ENCODE measurements around the gene ARHGAP26.
"Not testable (repeated sequence)": the region's sequence is repeated elsewhere in the genome, so short reads cannot be mapped to it uniquely, and the experiment has no call there.

ARHGAP26 gene

DNA sequence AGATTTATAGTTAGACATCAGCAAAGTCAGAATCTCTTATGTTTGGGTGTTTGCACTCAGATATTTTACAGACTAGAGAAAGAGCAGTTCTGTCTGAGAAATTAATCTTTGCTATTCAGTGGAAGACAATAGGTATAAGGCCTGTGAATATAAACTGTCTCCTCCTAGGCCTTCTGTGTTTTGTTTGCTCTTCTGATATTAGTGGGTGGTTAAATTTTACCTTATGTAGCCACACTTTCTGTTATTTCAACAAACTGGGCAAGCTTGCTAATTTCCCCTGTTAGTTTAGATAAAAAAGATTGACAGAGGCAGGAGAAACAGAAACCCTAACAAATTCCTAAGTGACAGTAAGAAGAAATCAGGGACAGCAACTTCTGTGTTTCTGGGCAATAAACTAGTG, 141.6 kb downstream of the ARHGAP26 start:
- no peak for DNase-seq

DNA sequence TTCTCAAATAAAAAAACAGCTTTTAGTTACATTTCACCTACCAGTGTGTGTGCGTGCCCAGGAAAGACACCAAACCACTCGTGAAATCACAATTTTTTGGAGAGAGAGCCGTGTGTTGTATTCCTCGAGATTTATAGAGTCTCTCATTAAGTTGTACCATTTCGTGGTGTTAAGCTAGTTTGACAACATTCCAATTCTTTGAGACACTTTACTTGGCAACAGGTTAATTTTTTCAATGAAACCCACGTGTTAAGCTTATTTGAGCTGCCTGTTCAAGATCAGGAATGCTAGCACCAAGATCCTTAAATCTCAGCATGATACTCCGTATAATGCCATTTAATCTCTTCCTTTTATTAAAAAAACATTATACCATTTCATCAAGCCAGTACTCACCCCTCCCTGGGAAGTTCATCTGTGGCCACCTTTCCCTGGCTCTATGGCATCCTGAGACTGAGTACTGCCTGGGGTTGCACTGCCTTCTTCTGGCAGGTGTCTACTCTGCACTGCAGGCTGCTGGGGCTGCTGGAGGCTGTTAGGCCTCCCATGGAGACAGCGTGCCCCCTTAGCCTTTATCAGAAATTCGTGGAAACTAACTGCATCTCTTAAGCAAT, 143.7 kb downstream of the ARHGAP26 start:
- DNase-seq = no peak

DNA sequence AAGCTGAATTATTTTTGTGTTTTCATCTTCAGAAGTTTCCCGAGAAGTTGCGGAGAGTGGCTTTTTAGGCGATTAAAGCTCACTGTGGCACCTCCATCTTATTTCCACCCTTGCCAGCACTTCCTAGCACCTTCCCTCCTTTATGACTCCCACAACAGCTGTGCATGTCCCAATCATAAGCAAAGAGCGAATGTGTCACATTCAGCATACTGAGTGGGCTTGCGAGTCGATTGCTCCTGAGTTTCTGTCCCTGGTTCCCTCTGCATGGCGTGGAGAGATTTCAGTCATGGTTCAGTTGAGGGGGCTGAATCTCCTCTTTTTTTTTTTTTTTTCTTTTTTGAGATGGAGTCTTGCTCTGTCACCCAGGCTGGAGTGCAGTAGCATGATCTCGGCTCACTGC, 144.9 kb downstream of the ARHGAP26 start:
- DNase-seq = no peak

DNA sequence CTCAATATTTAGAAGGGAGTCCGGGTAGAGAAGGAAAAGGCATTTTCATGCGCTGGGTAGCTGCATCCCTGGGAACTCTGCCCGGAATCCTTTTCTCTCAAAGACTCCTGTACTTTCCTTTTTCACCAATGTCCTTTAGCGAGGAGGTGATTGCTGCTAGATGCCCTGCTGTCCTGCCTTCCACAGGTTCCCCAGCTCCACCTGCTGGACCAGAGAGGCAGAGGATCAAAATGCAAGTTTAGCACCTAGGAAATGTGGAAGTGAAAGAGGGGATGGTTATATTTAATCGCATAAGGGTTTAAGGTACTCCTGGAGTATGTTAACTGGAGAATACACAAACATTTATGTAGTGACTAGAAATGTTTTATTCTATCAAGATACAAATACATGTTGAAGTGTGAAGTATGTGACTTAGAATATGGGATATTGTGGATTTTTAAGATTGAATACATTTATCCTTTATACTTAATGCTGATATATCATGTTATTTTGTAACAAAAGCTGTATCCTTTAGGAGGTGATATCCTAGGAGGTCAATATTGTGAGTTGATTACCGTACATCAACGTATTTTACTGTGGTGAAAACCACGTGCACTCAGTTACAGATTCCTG, 145.7 kb downstream of the ARHGAP26 start:
- DNase-seq = no peak

DNA sequence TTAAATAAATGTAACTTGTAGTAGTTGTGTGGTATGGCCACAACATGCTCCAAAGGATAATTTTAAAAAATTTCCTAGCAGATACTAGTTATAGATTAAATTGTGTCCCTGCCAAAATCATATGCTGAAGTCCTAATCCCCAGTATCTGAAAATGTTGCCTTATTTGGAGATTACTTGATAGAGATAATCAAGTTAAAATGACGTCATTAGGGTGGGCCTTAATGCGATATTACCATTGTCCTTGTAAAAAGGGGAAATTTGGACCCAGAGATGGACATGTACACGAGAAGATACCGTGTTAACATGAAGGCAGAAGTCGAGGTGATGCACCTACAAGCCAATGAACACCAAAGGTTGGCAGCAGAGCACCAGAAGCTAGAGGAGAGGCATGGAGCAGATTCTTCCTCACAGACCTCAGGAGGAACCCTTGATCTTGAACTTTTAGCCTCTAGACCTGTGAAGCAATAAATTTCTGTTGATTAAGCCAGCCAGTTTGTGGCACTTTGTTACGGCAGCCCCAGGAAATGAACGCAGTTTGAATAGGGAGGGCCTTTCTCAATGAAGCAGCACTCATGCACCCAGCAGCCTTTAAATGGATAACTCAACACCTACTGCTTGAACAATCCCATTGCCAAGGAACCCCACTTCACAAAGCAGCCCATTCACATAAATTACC, 148.9 kb downstream of the ARHGAP26 start:
- DNase-seq = no peak

DNA sequence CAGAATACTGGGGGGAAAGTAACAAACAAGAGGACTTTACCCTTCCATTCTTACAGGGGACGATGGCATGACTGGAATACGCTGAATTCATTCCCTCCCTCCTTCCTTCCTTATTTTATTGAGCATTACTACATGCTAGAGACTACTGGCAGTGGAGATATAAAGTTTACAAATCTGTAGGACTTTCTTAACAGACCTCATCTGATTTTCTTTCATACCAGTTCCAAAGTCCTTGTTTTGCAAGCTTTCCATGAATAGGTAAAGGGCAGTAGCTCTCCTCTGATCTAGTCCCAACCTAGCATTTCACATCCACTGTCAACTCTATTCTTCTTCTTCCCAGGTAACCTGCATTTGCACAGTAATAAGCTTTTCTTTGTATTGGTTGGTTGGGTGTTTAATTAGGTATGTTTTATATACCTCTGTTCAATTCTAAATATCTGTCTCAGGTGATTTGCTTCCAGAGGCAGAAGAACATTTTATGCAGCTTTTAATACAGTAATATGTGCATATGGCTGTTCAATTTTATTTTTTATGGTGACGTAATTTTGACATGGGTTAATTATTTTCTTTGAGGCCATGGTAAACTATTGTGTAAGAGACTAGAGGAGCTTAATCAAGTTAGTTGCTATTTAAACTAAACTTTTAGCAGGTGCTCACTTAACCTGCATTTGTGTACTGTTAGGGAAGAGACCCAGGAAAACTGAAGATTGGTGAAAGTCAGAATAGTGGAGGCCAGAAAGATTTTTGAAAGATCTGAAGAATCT, 150.9 kb downstream of the ARHGAP26 start:
- DNase-seq = no peak

DNA sequence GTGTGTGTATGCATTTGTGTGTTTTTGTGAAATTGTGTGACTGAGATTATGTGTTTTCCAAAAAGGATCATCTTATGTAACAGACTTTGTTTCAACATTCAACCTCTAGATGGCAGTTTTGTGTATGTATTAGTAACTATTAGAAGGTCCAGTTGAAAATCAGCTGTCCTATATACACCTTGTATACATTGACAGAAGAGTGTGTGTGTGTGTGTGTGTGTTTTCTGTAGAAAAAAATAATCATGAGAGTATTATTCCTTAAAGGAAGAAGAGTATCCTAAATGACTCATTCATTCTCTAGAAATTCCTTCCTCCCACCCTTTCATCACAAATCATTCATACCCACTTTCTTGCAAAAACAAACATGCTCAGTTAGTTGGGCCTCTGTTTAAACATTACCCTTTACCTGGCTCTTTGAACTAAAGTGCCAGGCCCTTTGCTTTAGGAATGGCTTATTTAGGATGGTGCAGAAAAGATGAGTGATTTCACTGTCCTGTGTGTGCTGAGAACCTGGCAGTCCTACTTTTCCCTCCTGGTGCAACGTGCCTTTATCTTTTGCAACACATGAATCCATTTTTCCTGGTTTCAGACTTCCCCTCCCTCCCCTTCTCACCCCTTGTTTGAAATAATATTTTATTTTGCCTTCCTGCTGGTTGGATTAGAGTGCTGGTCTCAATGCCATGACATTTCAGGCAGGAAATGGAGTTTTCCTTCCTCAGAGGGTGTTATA, 152.2 kb downstream of the ARHGAP26 start:
- peak; percentile 50 for DNase-seq

DNA sequence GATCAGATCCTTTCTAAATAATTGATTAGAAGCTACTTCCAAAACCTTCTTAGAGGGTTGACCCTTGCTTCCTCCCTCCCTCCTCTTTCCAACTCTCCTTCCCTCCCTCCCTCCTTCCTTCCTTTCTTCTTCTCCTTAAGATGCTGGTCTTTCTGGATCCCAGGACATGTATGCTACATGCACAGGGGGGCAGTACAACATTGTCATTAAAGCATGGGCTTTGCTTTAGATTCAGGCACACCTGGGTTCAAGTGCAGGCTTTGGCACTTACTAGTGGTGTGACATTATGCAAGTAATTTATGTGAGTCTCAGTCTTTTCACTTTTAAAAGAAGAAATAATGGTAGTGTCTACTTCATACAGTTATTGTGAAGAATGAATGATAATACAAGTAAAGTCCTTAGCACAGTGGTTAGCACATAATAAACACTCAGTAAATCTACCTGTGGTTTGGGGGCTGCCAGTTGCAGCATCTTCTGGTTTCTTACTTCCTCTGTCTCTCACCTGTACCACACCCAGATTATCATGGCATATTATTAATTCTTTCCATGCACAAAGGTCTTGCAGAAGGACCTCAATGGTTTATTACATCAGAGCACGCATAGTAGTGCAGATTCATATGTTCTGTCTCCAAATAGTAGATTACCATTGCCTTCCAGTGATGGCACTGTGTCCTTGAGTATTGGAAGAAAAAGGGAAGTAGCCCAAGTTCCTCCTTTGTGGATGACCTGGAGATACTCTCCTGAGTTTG, 154.1 kb downstream of the ARHGAP26 start:
- DNase-seq = peak; percentile 64

DNA sequence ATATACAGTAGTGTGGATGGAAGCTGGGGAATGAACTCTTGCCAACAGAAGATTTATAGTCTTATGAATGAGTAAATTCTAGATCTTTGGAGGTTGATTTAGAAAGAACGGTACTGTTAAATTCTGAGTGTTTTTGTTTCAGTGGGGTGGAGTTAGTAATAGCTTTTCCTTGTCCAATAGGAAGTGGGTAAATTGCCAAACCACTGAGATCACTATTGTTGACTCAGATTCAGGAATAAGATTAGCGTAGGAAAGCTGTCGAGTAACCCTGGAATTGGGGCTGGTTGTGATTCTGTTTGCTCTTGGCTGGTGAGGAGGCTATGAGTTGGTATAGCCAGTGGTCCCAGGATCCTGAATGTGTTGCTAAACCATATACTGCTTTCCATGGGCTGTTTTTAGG, 155.6 kb downstream of the ARHGAP26 start:
- no peak for DNase-seq

DNA sequence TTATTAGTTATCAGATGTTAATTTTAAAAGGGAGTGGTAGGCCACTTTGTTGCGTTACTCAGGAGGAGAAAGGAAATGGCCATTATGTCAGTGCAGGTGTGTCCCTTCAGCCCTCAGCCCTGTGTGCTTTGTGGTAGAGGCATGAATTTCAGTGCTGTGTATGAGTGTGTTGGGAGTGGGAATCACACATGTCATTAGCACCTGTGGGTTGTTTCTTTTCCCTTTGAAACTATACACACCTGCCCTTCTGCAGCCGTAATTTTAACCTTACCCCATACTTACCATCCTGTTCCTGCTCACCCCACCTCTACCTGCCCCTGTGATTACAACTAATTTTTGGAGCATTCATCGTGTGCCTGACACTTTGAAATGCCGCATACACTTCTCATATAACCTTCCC, 156.4 kb downstream of the ARHGAP26 start:
- no peak for DNase-seq

DNA sequence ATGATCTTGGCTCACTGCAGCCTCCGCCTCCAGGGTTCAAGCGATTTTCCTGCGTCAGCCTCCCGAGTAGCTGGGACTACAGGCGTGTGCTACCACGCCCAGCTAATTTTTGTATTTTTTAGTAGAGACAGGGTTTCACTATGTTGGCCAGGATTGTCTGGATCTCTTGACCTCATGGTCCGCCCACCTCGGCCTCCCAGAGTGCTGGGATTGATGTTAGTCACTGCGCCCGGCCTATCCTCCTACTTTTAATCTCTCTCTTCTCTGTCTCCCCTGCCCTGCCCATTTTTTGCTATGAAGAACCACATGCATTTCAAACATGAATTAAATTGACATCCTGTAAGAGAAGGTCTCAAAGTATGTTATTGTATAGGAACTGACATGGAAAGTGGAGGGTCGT, 158.8 kb downstream of the ARHGAP26 start:
- not testable (repeated sequence) for DNase-seq

DNA sequence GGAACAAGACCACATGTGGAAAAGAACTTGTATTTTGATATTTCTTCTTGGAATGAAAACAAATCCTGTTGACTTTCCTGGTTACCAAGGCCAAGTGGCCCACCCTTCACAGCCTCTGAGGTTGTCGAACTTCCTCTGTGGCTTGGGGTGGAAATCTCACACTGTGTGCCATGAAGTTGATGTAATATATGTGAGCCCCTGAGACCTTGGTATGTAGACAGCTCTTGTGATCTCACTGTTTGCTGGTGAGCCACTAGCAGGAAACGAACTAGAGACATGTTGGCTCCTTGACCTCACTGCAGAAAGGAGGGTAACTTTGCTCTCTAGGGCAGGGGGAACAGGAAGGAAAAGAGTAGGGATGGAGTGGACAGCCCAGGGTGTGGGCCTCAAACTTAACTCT, 159.4 kb downstream of the ARHGAP26 start:
- DNase-seq = peak; percentile 55

DNA sequence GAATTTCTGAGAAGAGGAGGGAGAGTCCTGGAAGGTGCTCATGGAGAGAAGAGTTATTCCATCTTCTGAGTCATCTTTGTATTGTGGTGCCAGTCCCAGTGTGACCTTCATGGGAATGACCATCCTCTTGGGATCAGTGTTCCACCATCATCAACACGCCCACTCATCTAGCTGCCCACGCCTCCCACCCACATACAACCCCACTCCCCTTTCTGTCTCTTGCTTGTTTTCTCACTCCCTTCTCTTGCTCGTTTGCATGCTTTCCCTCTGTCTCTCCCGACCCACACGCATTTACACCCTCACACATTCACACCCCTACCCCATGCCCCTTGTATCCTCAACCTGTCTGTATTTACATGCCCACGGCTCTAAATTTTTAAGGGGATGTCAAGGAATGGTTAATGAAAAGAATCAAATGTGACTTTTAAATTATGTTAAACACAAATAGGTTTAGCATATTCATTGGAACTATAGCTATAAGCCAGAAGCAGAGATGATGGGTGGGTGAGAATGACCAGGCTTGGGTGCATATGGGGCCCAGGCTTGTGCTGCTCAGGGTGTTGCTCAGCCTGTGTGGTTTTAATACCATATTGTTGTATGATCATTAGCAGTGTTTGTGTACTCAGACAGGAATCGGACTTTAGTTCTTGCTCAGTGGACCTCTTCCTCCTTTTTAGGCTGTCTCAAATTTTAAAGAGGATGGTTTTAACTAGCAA, 160.4 kb downstream of the ARHGAP26 start:
- DNase-seq = no peak

DNA sequence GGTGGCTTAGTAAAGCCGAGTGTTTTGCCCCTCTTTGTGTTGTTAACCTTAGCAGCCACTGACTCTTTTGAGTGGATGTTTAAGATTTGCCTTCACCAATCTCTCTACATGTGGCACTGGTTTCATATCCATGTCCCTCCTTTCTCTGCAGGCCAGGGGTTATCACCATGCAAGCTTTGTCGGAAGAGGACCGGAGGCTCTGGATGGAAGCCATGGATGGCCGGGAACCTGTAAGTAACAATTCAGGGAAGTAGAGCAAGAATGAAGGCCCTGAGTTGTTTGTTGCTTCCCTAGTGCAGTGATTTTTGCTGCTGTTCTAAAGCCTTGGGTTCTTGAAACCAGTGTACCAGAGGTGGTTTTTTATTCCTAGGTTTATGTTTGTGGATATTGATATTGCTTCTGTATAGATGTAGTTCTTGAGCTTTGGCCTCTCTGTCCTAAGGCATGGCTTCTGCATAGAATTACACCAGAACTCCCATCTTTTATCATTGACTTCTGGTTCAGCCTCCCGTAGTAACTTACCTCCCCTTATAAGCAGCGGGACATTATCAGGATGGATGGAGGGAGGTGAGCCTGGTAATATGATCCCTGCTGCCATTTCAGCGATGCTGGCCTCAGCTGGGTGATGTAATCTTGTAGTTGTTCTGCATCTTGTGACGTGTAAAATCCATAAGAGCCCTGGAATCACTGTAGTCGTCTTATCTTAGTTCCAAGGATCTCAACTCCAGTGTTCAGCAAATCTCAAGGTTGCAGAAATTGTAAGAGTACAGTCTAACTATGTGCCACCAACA, 161.9 kb downstream of the ARHGAP26 start:
- DNase-seq = no peak

DNA sequence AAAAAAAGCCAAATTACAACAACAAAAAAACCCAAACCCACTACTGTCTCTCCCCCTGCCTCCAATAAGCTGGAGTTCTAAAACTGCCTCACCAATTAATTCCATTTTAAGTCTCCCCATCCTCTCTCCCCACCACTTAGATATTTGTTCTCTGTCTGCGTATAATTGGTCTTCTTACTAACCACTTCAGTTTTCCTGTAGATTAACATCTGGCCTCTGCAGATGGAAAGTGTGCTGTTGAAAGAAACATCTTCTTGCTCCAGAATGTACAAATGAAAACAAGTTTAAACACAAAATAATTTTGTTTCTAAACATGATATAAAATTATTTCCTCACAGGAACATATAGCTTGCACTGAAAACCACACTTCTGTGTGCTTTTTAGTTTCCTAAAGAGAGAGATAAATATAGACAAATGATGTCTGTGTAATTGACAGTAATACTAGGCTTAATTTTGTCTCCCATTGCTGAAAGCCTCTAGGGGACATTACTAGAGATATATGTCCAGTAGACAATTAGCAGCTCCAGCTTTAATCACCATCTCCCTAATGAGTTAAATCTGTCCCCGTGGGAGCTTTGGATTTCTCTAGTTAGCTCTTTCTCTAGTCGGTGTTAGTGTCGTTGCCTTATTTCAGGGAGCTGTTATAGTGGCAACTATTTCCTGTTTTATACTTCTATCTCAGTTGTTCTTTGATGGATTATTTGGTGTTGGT, 164.0 kb downstream of the ARHGAP26 start:
- no peak for DNase-seq

DNA sequence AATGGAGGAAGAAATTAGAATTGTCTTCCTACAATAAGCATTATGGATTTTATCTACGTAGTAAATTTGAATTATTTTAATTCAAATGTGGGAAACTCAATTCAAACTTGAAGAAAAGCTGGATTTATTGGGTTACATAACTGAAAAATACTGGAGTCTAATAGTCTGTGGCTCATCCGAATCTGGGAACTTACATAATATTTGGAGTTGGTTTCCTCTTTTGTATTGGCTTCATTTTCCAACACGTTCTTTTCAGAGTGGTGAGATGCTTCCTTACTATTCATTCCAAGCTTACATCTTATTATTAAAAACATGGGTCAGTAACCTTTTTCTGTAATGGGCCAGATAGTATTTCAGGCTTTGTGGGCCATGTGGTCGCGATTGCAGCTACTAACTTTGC, 164.8 kb downstream of the ARHGAP26 start:
- no peak for DNase-seq

DNA sequence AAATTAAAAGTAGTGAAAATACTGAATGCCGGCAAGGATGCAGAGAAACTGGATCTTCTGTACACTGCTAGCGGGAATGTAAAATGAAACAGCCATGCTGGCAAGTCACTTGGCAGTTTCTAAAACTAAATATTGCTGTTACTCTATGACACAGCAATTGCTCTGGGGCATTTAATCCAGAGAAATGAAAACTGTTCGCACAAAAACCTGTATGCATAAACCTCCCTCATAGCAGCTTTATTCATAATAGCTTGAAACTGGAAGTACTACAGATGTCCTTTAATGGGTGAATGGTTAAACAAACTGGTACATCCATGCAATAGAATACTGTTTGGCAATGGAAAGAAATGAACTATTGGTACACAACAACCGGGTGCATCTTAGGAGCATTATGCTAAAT, 167.2 kb downstream of the ARHGAP26 start:
- no peak for DNase-seq

DNA sequence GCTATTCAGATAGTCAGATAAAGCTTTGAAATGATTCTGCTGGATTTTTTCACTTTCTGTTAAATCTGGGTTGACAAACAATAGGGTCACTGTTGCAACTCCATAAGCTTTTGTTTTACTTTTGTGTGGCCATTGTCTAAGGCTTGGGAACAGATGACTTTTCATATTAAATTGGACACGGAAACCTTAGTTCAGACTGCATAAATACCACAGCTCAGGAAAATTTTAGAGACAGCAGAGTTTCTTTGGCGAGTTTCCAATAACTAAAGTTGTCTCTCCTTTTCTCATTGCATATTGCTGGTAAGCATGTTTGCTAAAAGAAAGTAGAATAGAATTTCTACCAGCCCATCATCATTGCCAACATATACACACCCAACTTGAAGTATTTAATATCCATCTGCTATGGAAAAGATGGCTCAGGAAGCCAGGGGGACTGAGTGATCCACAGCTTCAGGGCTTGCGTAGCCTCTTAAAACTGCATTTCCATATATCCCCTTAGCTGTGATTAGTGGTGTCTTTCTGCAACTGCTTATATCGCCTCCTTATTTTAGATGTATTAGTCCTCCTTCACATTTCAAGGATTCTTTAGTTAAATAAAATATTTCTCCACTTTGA, 168.2 kb downstream of the ARHGAP26 start:
- no peak for DNase-seq

DNA sequence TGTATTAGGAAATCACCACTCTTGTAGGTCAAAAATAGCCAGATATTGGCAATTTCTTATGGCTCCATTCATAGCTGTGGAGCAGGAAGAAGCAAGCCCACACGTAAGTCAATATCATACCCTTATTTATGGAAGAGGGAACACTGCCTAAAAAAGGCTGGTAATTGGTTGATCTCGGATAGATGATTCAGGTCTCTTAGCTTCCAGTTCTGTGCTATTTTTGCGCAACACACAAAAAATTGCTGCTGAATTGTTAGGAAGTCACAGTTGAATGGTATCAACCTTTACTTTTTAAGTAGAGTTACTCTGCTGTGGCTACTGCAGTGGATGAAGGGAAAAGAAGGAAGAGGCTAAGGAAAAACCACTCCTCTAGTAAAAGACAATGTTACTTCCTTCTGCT, 168.8 kb downstream of the ARHGAP26 start:
- DNase-seq = no peak

DNA sequence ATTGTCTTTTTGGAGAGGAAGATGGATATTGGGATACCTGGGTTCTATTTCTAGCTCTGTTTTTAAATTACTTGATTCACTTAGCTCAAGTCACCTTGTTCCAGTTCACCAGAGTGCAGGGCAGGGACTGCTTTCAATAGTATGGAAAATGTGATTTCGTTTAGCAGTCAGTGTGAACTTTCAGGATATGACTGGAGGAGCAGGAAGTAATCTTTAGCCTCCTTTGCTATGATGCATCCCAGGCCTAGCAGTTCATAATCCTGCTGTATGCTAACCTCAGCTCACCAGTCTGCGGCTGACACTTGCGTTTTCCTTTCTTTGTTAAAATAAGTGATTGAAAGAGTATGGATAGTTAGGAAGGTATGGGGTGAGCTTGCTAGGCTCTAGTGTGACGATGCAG, 169.7 kb downstream of the ARHGAP26 start:
- DNase-seq = no peak

All from CD4-positive, alpha-beta T cell treated with Interleukin-4 for 4 hours (primary cell).